GM18861 (cell line): ENCODE results near the gene ARIH2.

Source experiments
- ATAC-seq: cut with Tn5 transposase; IDR thresholded peaks from one replicate; pipeline ENCODE4 v1.9.1; 2021; ENCODE audit not compliant: unreplicated experiment

The ARIH2 gene

DNA sequence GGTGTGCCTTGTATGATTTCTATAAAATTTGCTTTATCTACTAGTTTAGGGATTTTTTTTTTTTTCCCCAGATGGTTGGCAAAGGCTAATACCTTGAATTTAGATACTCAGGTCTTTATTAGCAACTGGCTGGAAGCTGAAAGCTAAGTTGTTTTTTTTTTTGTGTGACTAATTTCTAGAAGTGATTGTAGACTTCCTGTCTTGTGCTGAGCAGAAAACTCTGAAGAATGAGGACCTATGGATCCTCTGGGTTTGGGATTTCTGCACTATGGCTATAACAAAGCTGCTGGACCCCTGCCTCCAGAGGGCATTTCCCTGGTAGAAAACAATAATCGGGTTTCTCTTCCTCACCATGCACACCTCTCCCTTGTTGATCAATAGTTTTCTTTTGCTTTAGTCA is 10.0 kb downstream of the ARIH2 start:
- ATAC-seq: no peak

DNA sequence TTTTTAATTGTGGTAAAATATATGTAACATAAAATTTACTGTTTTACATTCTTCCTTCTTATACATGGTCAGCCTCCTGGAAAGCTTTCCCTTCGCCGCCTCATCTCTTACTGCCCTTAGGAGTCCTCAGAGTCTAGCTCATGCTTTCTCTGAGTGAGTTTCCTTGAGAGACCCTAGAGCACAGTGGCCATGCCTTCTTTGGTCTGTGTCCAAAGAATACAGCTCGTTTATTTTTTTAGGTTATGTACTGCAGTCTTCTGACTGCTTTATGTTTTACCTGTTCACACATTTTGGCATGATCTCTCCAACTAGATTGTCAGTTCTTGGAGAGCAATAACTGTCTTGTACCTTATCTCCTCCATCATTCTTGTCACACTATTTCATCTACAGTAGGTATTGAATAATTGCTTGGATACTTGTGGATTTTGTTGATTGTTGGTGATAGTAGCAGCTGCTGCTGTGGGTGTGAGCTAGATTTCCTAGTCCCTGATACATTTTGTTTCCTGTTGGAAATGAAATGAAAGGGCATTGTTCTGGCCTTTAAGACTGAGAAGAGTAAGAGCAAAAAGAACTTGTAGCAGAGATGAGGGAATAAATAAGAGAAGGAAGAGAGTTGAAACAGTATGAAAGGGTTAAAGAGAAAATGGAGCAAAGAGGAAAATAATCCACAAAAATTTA is 10.9 kb downstream of the ARIH2 start:
- no peak for ATAC-seq

DNA sequence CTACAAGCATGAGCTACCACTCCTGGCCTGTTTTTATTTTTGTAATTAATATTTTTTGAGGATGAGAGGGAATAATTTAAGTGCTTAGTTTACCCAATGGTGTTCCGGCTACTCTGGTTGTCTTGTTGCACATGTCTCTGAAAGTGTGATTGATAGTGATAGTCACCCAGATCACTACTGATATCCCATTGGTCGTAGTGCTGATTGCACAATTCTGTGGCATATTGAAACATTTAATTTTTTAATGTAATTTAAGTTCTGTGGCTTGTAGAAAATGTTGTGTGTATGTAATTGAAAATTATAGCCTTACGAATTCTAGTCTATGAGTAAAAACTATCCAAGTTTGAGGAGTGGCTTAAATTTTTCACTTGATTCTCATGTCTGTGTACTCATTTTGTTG is 11.9 kb downstream of the ARIH2 start:
- ATAC-seq: no peak

DNA sequence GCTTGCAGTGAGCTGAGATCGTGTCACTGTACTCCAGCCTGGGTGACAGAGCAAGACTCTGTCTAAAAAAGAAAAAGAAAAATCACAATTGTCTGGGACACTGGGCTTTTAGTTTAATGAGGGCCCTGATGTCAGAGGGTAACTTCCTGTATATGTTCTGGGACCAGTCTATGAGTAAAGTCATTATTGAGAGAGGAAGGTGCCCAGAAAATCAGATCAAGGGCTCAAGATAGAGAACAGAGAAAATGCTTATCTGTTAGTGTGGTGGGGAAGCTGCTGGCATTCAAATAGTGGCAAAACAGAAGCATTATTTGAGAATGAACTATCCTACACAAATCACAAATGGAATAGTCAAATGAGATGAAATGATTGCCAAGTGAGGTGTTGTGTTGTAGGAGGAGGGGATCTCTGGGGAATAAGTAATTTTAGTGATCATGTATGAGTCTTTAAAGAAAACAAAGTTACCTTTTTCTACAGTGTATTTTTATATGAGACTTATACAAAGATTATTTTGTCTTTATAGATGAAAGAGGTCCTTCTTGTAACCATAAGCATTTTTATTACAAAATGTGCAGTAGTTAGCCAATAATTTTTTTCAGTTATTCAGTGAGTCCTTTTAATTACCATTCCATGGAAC is 13.4 kb downstream of the ARIH2 start:
- no peak for ATAC-seq

DNA sequence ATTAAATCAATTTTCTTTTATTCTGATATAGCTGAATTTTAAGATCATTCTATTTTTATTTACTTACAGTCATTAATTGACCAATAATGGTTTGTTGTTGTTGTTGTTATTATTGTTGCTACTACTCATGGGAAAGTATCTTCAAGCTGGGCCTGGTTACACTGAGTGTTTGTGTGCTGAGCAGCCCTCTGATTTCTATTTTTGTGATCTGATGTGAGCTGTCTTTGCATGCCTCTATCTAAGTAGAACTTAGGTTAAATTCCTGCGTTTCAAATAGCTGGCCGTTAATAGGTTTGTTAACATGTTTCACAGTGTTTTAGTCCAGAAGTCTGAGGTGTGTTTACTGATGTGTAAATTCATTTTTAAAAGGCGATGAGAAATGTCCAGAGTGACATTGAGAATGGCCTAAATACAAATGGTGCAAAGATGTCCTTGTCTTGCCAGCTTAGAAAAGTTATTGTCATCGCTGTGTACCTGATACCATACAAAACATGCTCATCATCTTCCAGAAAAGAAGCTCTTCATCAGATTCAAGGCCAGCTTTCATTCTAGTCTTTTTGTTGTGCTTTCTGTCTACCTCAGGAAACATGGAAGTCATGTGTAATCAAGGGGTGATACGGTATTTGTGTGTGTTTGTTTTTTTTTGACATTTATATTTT is 15.8 kb downstream of the ARIH2 start:
- ATAC-seq: no peak

DNA sequence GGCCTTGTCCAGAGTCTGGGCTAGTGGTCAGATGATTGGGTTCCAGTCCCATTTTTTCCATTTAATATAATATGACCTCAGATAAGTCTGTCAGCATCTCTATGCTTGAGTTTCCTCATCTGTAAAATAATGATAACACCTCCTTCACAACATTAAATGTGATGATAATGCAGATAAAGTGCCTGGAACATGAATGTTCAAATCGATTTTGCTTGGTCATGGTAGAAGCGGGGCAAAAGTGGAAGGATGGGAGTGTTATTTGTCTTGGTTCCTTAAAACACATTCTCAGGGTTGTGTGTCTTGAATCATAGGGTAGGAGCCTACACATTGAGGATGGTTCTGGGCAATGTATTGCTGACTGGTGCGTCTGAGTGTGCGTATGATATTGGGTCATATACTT is 16.9 kb downstream of the ARIH2 start:
- no peak for ATAC-seq

DNA sequence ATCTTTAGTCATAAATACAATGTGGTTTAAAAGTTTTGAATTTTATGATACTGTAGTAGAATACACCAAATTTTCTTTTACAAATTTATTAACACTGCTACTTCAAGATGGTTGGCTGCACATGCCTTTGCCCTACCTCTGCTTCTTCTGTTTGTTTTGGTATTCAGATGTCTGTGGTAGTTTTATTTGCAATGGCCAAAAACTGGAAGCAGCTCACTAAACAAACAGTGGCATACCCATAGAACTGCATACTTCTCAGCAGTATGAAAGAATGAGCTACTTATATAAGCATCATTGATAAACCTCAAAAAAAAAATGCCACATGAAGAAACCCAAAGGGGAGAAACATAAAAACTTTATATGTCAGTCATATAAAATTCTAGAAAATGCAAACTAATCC is 19.5 kb downstream of the ARIH2 start:
- no peak for ATAC-seq

DNA sequence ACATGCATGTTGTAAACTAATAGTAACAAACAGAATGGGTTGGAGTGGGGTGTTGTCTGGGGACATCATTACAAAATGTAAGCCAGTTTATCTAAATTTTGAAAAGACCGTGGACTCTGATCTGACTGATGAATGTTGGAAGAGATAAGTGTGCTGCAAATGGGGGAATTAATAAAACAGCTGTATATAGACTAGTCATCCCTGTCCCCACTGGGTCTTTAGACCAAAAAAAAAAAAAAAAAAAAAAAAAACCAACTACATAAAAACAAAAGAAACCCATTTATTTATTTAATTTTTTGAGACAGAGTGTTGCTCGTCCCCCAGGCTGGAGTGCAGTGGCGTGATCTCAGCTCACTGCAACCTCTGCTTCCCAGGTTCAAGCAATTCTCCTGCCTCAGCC is 20.0 kb downstream of the ARIH2 start:
- no peak for ATAC-seq

DNA sequence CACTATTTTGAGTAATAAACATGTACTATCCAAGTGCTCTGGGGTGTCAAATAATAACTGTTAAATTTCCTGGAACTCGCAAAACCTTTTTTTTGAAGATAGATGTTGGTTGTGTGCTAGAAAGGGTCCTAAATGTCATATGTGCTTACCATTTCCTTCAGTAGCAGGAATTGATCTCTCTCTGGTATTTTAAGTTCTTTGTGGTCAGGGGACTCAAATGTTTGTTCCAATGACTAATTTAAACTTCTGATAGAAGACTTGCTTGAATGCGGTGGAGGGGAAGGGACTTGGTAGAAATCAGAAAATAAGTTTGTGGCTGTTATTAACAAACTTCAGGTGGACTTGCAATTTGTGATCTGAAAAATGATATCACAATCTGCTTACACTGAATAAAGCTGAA is 26.8 kb downstream of the ARIH2 start:
- ATAC-seq: no peak

DNA sequence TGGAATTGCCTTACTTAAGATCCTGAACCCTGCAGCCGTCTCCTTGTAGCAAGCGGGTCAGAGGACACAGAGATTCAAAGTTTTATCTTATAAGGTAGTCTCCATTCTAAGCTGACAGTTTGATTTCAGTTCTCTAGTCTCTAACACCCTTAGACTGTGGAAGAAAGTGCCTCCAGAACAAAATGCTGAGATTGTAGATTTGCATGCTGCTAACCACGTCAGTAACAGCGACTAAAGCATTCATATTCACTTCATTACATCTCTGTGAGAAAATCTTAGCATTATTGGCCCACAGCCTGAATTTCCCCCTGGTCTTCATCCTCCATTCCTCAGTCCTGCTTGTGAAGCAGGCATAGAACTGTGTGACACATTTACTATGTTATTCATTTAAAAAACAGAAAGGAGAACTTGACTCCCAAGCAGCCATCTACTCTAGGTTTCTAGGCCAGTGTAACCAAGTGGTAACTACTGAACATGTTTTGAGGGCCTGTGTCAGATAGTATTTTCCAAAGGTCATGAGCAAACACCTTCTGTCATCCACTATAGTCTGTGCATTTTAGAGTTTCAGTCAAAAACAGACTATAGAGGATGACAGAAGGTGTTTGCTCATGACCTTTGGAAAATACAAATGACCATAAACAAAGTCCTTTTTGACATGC is 27.4 kb downstream of the ARIH2 start:
- no peak for ATAC-seq

DNA sequence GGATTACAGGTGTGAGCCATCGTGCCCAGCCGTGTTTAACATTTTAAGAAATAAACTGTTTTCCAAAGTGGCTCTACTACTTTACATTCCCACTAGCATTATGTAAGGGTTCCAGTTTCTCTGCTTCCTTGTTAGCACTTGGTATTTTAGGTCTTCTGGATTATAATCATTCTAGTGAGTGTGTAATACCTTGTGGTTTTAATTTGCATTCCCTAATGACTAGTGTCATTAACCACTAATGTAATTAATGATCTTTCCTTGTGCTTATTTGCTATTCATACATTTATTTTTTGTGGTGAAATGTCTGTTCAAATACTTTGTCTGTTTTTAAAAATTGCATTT is 30.7 kb downstream of the ARIH2 start:
- no peak for ATAC-seq

DNA sequence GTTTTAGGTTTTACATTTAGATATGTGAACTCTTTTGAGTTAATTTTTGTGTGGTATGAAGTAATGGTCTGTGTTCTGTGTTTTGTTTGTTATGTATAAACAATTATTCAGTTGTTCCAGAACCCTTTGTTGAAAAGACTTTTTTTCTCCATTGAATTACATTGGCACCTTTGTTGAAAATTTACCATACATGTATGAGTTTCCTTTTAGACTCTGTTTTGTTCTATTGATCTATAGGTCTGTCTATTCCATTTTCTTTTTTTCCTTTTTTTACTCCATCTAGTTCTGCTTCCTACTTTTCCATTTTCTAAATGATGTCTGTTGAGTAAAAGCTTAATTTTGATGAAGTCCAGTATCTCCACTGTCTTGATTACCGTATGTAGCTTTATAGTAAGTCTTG is 31.4 kb downstream of the ARIH2 start:
- no peak for ATAC-seq

DNA sequence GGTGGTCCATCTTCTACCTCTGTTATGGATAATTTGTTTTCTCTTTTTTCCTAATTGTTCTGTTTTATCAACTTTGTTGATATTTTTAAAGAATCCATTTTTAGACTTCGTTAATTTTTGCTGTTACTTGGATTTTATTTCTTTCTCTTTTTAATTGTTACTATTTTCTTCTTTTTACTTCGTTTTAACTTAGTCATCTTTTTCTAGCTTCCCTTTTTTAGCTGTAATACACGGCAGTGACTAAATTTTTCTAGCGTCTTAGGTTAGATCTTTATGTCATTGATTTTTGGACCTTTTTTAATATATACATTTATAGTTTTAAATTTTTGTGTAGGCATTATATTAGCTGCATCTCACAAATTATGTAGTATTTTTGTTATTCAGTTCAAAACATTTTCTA is 33.1 kb downstream of the ARIH2 start:
- ATAC-seq: no peak

DNA sequence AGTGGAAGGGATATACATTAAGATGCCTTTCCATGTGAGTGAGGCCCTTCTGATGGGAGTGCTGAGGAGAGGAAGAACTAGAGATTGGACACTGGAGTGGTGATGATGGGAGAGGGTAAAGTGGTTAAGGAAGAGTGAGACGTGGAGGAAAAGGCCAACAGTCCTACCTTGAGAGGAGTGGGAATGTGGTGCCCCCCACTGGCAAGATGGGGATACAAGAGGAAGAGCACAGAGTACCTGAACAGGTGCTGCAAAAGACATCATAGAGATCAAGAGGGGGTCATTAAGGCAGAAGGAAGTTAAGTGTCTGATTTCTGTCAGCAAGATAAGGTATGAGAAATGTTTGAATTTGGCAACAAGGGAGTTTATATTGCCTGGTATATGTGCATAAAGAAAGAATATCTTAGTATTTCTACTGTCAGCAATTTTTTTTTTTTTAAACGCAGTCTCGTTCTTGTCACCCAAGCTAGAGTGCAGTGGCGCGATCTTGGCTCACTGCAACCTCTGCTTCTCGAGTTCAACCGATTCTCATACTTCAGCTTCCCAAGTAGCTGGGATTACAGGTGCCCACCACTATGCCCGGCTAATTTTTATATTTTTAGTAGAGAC is 34.0 kb downstream of the ARIH2 start:
- no peak for ATAC-seq

DNA sequence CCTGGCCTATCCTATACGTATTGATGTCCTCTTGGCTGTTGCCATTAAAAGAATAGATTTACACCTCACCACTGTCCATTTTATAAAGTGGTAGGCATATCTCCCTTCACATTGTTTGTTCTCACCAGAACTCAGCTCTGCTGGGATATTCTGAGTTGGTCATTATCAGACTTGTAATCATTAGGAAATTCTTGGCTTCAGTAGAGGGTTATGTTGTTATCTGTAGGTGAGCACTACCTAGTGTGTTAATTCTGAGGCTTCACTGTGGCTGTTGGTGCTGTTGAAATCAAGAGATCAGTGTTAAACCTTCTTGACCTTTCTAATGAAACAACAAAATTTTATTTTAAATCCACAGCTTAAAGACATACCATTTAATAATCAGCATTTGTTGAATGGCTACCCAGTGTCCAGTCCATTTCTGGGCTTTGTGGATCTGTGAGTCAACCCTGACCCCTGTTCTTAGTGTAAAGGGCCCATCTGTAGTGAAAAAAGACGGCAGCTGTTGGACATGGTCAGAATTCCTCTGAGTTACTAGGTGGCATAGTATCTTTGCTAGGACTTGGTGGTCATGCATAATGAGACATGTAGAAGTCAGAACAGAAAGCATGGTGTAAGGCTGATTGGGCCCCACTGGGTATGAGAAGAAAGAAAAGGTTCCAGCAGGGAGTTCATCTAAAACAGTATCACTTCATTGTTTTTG is 38.5 kb downstream of the ARIH2 start:
- ATAC-seq: no peak

DNA sequence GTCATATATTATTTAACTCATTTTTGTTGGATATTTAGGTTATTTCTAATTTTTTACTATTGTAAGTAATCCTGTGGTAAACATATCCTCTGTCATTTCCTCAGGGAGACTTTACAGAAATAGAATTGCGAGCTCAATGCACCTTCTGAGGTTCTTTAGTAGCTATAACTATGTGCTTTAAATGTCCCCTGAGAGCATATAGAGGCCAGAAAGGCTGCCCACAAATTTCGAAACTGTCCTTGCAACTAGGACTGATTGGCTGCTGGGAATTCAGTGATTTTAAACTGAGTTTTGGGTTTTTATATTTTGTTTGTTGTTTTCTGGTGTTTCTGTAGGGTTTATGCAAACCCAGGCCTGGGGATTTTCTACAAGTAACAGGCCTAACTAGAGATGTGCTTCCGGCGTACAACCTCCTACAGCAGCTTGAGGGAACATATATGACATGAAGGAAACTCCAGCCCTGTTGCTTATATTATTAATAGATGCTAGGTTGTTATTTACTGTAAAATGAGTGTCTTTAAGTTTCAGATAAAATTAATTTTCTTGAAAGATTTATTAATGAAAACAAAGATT is 42.3 kb downstream of the ARIH2 start:
- no peak for ATAC-seq

DNA sequence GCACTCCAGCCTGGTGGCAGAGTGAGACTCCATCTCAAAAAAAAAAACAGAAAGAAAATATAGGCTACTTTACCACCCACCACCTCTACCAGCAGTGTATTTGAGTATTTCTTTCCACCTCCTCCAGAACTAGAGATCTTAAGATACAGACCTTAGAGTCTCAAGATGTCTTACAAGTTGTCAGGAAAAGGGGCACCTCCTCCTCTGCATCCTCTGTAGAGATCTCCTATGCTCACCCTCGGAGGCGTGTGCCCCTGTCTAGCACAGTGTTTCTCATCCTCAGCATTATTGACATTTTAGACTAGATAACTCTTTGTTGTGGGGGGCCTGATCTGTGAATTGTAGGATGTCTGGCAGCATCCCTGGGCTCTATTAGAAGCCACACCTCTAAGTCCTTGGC is 43.7 kb downstream of the ARIH2 start:
- no peak for ATAC-seq

DNA sequence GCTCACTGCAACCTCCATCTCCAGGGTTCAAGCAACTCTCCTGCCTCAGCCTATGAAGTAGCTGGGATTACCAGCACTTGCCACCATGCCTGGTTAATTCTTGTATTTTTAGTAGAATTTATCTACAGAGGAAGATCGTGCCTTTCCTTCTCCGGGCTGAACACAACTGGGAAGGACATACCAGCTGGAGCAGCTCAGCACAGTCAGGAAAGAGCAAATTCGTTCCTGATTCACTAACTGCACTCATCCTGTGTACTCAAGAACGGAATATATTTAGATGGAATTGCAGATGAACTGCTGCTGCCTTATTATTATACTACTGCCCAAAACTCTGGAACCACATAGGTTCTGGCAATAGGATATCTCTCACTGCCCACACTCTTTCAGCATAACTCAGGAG is 44.3 kb downstream of the ARIH2 start:
- ATAC-seq: no peak

DNA sequence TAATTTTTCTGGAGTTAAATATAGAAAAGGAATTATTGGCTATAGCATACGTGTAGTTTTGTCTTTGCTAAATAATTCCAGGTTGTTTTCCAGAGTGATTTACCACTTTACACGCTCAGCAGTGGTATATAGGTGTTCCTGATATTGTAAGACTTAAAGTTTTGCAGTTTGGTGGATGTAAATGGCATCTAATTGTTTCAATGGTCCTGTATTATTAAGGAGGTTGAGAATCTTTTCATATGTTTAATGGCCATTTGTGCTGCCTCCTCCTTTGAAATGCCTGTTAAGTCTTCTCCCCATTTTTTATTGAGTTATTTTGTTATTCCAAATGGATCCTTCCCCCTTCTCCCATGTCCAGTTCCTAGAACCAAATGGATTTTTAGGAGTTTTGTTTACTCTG is 44.9 kb downstream of the ARIH2 start:
- no peak for ATAC-seq

DNA sequence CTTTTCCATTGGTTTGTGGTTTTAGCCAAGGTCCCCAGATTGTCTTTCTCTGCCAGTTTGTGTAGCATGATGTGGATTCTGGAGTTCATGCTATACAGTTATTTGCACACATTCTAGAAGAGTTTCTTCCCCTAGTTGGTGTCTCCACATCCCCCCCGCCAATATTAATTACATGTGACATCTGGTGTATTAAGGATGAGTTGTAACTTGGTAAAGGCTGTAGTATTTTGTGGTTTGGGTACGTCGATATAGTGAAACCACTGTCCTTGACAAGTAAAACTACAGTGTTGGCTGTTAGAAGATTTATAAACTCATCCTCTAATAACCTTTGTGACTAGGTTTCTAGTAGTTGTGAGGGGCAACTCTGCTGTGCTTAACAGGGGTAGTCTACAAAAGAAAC is 47.7 kb downstream of the ARIH2 start:
- ATAC-seq: no peak

DNA sequence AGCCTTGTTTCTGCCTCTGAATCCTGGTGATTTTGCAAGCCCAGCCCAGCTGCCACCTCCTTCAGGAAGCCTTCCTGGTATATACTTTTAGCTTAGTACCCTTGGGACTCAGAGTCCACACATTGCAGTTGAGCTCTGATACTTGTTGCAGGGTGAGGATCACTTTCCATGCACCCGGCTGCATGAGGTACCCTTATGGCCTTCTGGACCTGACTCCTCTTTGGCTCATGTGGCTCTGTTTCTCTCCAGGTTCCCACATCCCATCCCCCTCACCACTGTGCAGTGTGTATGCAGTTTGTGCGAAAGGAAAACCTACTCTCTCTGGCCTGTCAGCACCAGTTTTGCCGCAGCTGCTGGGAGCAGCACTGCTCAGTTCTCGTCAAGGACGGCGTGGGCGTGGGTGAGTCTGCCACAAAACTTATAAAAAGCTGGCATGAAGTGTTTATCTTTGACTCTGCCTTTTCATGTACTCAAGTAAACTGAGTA is 48.3 kb downstream of the ARIH2 start:
- ATAC-seq: no peak
